Tibial nerve (tissue), 4 donors: ENCODE results near the gene ENG.

Experiments
- EP300 ChIP-seq, 2 donors: sonication (generic); formaldehyde crosslinking; IDR thresholded peaks; one replicate each; pipeline ENCODE4 v1.6.1; 2017; ENCODE audit warnings: antibody characterized with exemption in 2 of 2, mild to moderate bottlenecking in 1 of 2
- TF ChIP-seq, protein P1 (sequence below), 5 experiments: fragments of 200-600 bp in 3 of 5; fragments of 450-650 bp in 2 of 5; sonication (generic) in 3 of 5; IDR thresholded peaks; one replicate each; pipeline ENCODE4 v1.5.1; 2016 to 2019; ENCODE audit warnings: antibody characterized with exemption in 5 of 5, mild to moderate bottlenecking in 3 of 5, moderate library complexity in 2 of 5

GRCh38 chr9:127813686-127814226 lies 40.7 kb downstream of the ENG start:
- TF ChIP-seq, protein P1, sequence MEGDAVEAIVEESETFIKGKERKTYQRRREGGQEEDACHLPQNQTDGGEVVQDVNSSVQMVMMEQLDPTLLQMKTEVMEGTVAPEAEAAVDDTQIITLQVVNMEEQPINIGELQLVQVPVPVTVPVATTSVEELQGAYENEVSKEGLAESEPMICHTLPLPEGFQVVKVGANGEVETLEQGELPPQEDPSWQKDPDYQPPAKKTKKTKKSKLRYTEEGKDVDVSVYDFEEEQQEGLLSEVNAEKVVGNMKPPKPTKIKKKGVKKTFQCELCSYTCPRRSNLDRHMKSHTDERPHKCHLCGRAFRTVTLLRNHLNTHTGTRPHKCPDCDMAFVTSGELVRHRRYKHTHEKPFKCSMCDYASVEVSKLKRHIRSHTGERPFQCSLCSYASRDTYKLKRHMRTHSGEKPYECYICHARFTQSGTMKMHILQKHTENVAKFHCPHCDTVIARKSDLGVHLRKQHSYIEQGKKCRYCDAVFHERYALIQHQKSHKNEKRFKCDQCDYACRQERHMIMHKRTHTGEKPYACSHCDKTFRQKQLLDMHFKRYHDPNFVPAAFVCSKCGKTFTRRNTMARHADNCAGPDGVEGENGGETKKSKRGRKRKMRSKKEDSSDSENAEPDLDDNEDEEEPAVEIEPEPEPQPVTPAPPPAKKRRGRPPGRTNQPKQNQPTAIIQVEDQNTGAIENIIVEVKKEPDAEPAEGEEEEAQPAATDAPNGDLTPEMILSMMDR (IDR thresholded peaks at IDR 0.05) = no peak
- peak in 1 of 2 donors; percentile 68 for TF ChIP-seq EP300 (IDR thresholded peaks at IDR 0.05)
